HAP-1 (cell line): Measurements from ENCODE around the gene IDH2.

ENCODE experiments used
- DNase-seq, 2 experiments: peaks; one replicate each; pipeline ENCODE4 v3.0.0-alpha.2; 2016 to 2020; ENCODE audit warnings: low spot score in 2 of 2
- H3K27me3 ChIP-seq: fragments of 250-450 bp; sonication (Bioruptor Pico); 2 replicates; pipeline ENCODE4 v1.5.1; 2020; ENCODE audit warnings: low read depth, mild to moderate bottlenecking, moderate library complexity
- H3K36me3 ChIP-seq: fragments of 250-450 bp; sonication (Bioruptor Pico); replicated peaks from 2 replicates; pipeline ENCODE4 v1.5.1; 2020; ENCODE audit warnings: mild to moderate bottlenecking
- H3K4me1 ChIP-seq: fragments of 250-450 bp; sonication (Bioruptor Pico); 2 replicates; pipeline ENCODE4 v1.5.1; 2020; ENCODE audit warnings: mild to moderate bottlenecking
- H3K4me3 ChIP-seq: fragments of 250-450 bp; sonication (Bioruptor Pico); 2 replicates; pipeline ENCODE4 v1.5.1; 2020; ENCODE audit warnings: mild to moderate bottlenecking, moderate library complexity
- H3K9me3 ChIP-seq: fragments of 250-450 bp; sonication (Bioruptor Pico); 2 replicates; pipeline ENCODE4 v1.5.1; 2020; ENCODE audit warnings: mild to moderate bottlenecking, moderate library complexity
- in situ Hi-C: fragments of 300-500 bp; cut with MboI; formaldehyde crosslinking; loops from 3 replicates; pipeline ENCODE4 v1.14.3; 2020; ENCODE audit warnings: low sequenced_read_pairs, inconsistent platforms, mixed read lengths

Gene IDH2

DNA sequence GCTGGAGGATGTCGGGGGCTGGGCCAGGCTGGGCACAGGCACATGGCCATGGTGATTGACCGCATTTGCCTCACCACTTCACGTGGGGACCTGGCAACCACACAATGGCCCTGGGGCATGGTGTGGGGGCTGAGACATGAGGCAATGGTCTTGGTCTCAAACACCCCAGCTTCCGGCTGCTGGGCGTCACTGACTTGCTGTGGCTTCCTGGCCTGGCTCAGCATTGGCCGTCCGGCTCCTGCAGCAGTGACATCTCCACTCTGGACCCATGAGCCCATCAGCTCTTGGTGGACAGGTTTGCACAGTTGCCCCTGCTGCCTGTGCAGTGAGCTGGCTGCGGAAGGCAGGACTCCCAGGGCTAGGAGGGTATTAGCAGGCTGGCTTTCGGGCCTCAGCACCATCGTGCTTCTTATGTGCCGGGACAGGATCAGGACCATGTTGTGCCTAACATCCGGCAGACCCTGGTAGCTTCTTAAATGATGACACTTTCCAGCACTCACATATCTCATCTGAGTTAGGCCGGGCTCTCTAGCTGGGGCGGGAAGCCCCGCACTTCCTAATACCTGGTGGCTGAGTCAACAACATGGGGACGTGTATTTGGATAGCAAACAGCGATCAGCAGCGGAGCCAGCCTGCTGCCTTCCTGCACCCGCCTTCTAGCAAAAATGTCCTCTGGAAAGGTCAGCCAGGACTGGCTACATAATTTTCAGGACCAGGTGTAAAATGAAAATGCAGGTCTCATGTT is 67.0 kb downstream of the IDH2 start:
- in situ Hi-C loops = no loop called here
- no peak for DNase-seq
- H3K4me3 ChIP-seq = no peak overlapping the region
- no peaks in the 10 kb centered on the region for H3K36me3 ChIP-seq
- no peaks in the 10 kb centered on the region for H3K9me3 ChIP-seq
- H3K4me1 ChIP-seq = peaks cover 8% of the 10 kb centered on the region
- H3K27me3 ChIP-seq = no peaks in the 10 kb centered on the region

DNA sequence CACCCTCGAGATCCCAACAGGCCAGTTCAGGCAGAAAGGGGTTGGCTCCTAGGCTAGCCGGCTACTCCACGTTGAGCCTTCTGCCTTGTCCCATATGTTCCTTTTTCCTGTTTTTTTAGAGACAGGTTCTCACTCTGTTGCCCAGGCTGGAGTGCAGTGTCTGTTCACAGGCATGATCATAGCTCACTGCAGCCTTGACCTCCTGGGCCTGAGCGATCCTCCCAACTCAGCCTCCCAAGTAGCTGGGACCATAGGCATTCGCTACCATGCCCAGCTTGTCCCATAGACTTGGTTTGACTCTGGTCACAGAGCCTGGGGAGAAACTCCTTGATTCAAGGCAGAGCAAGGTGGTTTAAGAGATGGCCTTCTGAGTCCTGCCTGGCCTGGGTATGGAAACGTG is 68.8 kb downstream of the IDH2 start:
- no peak for DNase-seq
- H3K27me3 ChIP-seq = no peaks in the 10 kb centered on the region
- H3K4me1 ChIP-seq = peaks cover 8% of the 10 kb centered on the region
- H3K9me3 ChIP-seq = no peaks in the 10 kb centered on the region
- H3K36me3 ChIP-seq = no peaks in the 10 kb centered on the region
- H3K4me3 ChIP-seq = no peak overlapping the region
- in situ Hi-C loops = no loop called here
